ENCODE measurements around the gene TNFRSF1A. TPM values are rescaled to one million over a fixed set of nuclear protein-coding genes. Genes with fewer than 3 reads are reported as not detected.

The TNFRSF1A gene
- total RNA-seq, 1 experiment from 2014 or later = 44.1 TPM

GRCh38 chr12:6318440-6318879 lies 23.4 kb downstream of the TNFRSF1A start (continued):
- no peak for TF ChIP-seq ZBTB43 (CRISPR knock-in tag; IDR thresholded peaks at IDR 0.05)
- TF ChIP-seq FOXP4 (CRISPR knock-in tag; IDR thresholded peaks at IDR 0.05) = no peak
- TF ChIP-seq TEAD1 (CRISPR knock-in tag; IDR thresholded peaks at IDR 0.05) = no peak
- no peak for TF ChIP-seq ZSCAN18 (CRISPR knock-in tag; IDR thresholded peaks at IDR 0.05)
- TF ChIP-seq ESRRA (CRISPR knock-in tag; IDR thresholded peaks at IDR 0.05; ENCODE audit: borderline replicate concordance) = no peak

- Mint-ChIP-seq H3K9me3 (no peaks in the 10 kb centered on the region), H3K27ac (peak overlapping the region; percentile 68; the same call in 1 of the 2 replicates), H3K27me3 (ENCODE audit: low read depth) (no peaks in the 10 kb centered on the region), H3K4me1 (peaks cover 37% of the 10 kb centered on the region), H3K4me3 (no peak overlapping the region), H3K36me3 (peaks cover 53% of the 10 kb centered on the region)
- ATAC-seq (no peak), DNase-seq (ENCODE audit: low spot score) (no peak)
- POLR2A ChIA-PET = no interaction called here
- CTCF ChIA-PET = interaction anchor here (0.9 to 1.3 kb wide), 4 partner anchors 8 to 107 kb away, joined by 3 to 5 read pairs (median 4); no protein-coding TSS in a partner anchor
- TF ChIP-seq CTCF (IDR thresholded peaks at IDR 0.05) (no peak), ZMAT4 (CRISPR knock-in tag; IDR thresholded peaks at IDR 0.05) (no peak), EMX1 (CRISPR knock-in tag; IDR thresholded peaks at IDR 0.05) (no peak), NR1H2 (CRISPR knock-in tag; IDR thresholded peaks at IDR 0.05) (no peak), FOXP1 (CRISPR knock-in tag; IDR thresholded peaks at IDR 0.05; ENCODE audit: borderline replicate concordance) (no peak), ZNF532 (CRISPR knock-in tag; IDR thresholded peaks at IDR 0.05; ENCODE audit: borderline replicate concordance) (no peak), FOXK1 (CRISPR knock-in tag; IDR thresholded peaks at IDR 0.05) (no peak), IRF2 (CRISPR knock-in tag; IDR thresholded peaks at IDR 0.05; ENCODE audit: borderline replicate concordance, low read depth) (no peak), CBFB (CRISPR knock-in tag; IDR thresholded peaks at IDR 0.05; ENCODE audit: low read depth) (no peak), E2F5 (CRISPR knock-in tag; IDR thresholded peaks at IDR 0.05) (no peak), OVOL2 (CRISPR knock-in tag; IDR thresholded peaks at IDR 0.05; ENCODE audit: borderline replicate concordance) (no peak), E2F4 (CRISPR knock-in tag; IDR thresholded peaks at IDR 0.05; ENCODE audit: borderline replicate concordance, low read depth) (no peak), FOXP4 (CRISPR knock-in tag; IDR thresholded peaks at IDR 0.05) (no peak), ZNF232 (CRISPR knock-in tag; IDR thresholded peaks at IDR 0.05) (no peak)
Observed at GRCh38 chr12:6317693-6318439, 24.0 kb downstream of the TNFRSF1A start.
